NCI-H2107 treated with DMSO at 0.1 percent for 48 hours (cell line): ENCODE measurements around the gene S100A7A.
"Not testable (repeated sequence)": the region's sequence is repeated elsewhere in the genome, so short reads cannot be mapped to it uniquely, and the experiment has no call there.

Experiments
- DNase-seq: peaks from one replicate; lab custom pipeline; 2025; ENCODE audit not compliant: unreplicated experiment; lab: John Stamatoyannopoulos, UW

S100A7A gene

DNA sequence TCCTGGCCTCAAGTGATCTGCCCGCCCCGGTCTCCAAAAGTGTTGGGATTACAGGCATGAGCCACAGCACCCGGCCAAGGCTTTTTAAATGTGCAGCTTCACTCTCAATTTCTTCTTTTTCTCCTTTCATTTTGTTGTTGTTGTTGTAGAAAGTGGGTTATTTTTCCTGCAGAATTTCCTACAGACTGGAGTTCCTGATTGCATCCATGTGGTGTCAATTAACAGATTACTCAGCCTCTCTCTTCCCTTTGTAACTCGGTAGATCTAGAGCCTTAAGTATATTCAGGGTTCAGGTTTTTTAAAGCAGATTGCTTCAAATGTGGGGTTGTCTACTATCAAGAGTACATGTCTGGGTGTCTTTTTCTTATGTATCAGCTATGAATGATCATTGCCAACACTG lies 32.5 kb downstream of the S100A7A start:
- DNase-seq: not testable (repeated sequence)

DNA sequence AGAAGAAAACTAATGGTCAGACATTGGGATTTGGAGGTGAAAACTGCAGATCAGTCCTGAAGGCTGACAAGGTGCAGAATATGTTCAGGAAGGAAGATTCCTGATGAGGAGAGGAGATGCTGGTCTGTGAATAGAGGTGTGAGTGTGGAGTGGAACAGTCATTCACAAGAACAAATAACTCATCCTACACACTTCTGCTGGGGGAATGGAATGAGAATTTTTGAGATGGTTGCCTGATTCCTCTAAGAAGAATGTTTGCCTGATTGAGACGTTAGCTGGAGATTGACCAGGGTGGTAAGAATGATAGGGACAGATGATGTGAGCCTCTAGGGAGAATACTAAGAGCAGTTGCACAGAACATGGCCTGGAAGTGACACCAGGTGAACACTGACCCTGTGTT lies 40.1 kb downstream of the S100A7A start:
- DNase-seq: no peak

DNA sequence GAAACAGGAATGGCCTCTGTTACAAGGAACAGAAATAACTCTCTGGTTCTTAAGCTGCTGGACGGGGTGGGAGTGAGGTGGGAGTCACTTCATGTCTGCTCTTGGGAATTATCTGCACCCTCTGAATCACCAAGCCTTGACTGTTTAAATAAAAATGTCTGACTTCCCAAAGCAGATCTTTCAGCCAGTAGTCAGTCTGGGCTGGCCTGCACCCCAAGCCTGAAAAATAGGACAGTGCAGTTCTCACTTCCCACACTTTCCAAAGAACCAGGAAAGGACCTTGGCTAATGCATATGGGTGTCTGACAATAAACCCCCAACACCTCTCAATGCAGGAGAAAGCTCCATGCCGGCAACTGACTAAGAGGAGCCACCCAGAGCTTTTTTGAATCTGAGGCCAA lies 43.3 kb downstream of the S100A7A start:
- DNase-seq: no peak

DNA sequence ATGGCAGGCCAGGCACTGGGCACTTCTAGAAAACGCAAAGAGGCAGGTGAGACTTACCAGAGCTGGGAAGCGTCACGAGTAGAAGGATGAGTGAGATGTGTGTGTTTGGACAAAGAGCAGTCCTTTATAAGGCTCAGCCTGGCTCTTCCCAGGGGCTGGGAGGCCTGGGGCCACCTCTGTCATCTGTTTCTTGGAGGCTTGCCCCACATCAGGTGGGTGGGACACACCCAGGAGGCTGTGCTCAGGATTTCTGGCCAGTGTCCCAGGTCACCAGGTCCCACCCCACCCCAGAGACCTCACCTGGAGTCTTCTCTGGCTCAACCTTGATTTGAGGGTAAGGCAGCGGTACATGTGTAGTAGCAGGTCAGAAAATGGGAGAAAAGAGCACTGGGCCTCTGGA lies 44.2 kb downstream of the S100A7A start, which contains the start of gene S100A7:
Gene S100A7, minus strand, starts transcription at position 101 of the 400 bp plus-strand sequence. CDS start 1,638 bp downstream, outside the sequence.
- DNase-seq: no peak

DNA sequence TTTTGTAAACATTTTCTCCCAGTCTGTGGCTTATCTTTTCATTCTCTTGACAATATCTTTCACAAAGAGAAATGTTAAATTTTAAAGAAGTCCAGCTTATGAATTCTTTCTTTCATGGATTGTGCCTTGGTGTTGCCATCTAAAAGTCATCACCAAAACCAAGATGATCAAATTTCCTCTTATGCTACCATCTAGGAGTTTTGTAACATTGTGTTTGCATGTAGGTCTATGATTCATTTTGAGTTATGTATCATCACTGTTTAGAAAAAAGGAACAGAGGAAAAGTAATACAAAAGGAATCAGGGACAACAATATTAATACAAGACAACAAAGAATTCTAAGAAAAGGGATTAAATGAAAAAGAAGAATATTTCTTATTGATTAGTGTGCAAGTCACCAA lies 46.4 kb downstream of the S100A7A start:
- not testable (repeated sequence) for DNase-seq

DNA sequence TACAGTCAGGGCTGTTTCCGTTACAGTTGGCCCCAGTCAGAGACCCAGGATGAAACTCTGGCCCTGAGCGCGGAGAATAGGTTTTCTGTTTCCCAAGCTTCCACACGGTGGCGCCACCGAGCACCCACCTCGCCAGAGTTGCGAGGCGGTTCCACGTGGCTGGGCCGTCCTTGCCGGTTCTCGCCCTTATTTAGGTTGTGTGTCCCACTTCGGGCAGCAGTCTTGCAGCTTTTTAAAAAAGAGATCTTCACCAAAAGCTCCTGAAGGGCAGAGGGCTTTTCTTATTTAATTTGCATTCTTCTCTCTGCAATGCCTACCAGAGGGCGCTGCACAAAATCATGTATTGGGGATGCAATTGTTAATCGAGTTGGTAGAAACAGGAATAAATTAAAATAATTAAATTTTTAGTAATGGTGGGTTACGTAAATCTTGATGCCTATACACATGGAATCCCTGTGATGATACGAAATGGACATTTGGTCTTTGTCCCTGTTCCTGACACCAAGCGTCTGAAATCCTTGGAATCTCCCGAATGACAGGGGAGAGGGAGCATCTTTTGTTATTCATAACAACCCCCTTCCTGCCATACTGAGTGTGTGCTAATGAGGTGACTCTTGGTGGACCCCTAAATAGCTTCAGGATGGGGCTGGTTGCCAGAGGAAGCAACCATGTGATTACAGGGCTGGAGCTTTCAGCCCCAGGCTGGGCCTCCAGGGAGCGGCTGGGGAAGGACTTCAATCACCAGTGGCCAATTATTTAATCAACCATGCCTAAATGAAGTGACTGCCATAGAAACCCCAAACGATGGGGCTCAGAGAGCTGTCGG lies 49.7 kb downstream of the S100A7A start:
- no peak for DNase-seq

DNA sequence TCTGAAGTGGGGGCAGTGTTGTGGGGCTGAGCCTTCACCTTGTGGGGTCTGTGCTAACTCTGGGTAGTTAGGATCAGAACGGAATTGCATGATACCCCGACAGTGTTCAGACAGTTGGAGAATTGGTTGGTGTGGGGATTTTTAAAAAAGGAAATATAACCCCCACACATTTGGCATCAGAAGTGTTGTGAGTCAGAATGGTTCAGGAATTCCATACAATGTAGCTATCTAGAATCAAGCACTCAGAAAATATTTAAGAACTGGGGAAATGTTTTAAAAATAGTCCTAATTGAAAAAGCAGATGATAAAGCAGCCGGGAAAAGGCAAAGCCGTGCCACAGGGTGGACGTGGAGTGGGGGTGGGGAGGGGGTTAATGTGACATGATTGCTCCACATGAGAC lies 50.6 kb downstream of the S100A7A start:
- DNase-seq: no peak

DNA sequence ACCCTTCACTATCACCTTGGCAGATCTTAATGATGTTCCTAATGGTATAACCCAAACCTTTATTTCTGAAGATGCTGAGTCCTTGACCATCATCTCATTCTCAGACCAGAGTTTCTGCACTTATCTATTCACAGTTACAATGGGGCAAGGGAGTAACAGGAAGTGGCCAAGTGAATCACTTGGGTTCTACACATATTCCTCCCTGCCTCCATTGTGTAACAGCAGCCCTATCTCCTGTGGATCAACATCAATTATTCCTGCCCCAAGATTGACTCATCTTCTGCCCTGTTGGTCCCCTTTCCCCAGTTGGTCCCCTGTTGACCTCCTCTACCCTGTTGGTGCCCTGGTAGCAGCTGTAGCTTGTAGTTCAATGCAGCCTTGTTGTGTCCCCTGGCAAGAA lies 54.4 kb downstream of the S100A7A start:
- no peak for DNase-seq
